ENCODE results near the gene DIS3. TPM values are rescaled to one million over a fixed set of nuclear protein-coding genes. Genes with fewer than 3 reads are reported as not detected.
"Not testable (repeated sequence)": the region's sequence is repeated elsewhere in the genome, so short reads cannot be mapped to it uniquely, and the experiment has no call there.

Gene DIS3
- total RNA-seq, 1 donor from 2014 or later = 12.8 TPM

DNA sequence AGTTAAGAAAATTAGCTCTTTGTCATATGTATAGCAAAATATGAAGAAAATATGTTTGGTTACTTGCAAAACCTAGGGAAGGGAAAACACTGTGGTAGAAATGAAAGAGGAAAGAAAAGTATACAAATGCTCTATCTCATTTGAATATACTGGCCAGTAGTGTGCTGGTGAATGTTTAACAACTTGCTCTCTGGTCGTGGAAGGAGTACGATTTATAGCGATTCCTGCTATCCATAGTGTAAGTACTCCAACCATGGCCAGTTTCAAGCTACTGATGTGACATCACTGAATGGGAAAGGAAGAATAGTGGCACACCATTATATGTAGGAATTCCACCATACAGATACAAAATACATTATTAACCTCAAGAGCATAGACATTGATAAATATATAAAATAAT is 44.7 kb downstream of the DIS3 start:
- no peaks in the 10 kb centered on the region for H3K4me1 ChIP-seq
- no peak overlapping the region for H3K4me3 ChIP-seq
- TF ChIP-seq CTCF (IDR thresholded peaks at IDR 0.05) = no peak
- H3K36me3 ChIP-seq = no peaks in the 10 kb centered on the region
- no peaks in the 10 kb centered on the region for H3K27me3 ChIP-seq
- DNase-seq (ENCODE audit: low spot score in 2 of 2) = no peak
- H3K9me3 ChIP-seq = no peaks in the 10 kb centered on the region
- no peak overlapping the region for H3K27ac ChIP-seq
- intact Hi-C loops (cut with DNase I) = no loop called here

- TF ChIP-seq CTCF (IDR thresholded peaks at IDR 0.05) = no peak
Observed at GRCh38 chr13:72728290-72728605, 53.5 kb downstream of the DIS3 start.

GRCh38 chr13:72727417-72728289 is 54.0 kb downstream of the DIS3 start, which contains the start of the genes BORA and MZT1:
BORA (plus strand) TSS chr13:72727923; CDS start chr13:72728941, 1,018 bp downstream.
MZT1 (minus strand) TSS chr13:72727629; CDS start chr13:72727602, 27 bp downstream.
- peak within 1 kb of the TSS; percentile 17 to 51 for H3K27ac ChIP-seq
- TF ChIP-seq CTCF (IDR thresholded peaks at IDR 0.05) = no peak
- peaks cover 0 to 15% of the 10 kb centered on the region in 2 donors for H3K4me1 ChIP-seq
- intact Hi-C loops (cut with DNase I) = loop anchor here (1.0 to 2.0 kb wide), 2 partner anchors 55 to 331 kb away; partner anchors contain the start of genes KLF5 and PIBF1
- H3K9me3 ChIP-seq = no peaks in the 10 kb centered on the region
- H3K36me3 ChIP-seq = peaks cover 0 to 3% of the 10 kb centered on the region in 2 donors
- H3K27me3 ChIP-seq = no peaks in the 10 kb centered on the region
- peak; percentile 87 to 98 for DNase-seq (ENCODE audit: low spot score in 2 of 2)
- peak within 1 kb of the TSS; percentile 76 to 82 for H3K4me3 ChIP-seq

More at GRCh38 chr13:72728290-72728605, 53.5 kb downstream of the DIS3 start:
- Histone ChIP-seq H3K9me3 (no peaks in the 10 kb centered on the region), H3K4me3 (peak overlapping the region; percentile 76 to 82), H3K4me1 (peaks cover 0 to 15% of the 10 kb centered on the region in 2 donors), H3K27me3 (no peaks in the 10 kb centered on the region), H3K27ac (peak overlapping the region; percentile 17 to 51), H3K36me3 (peaks cover 0 to 3% of the 10 kb centered on the region in 2 donors)
- intact Hi-C loops (cut with DNase I) = no loop called here
- no peak for DNase-seq (ENCODE audit: low spot score in 2 of 2)

DNA sequence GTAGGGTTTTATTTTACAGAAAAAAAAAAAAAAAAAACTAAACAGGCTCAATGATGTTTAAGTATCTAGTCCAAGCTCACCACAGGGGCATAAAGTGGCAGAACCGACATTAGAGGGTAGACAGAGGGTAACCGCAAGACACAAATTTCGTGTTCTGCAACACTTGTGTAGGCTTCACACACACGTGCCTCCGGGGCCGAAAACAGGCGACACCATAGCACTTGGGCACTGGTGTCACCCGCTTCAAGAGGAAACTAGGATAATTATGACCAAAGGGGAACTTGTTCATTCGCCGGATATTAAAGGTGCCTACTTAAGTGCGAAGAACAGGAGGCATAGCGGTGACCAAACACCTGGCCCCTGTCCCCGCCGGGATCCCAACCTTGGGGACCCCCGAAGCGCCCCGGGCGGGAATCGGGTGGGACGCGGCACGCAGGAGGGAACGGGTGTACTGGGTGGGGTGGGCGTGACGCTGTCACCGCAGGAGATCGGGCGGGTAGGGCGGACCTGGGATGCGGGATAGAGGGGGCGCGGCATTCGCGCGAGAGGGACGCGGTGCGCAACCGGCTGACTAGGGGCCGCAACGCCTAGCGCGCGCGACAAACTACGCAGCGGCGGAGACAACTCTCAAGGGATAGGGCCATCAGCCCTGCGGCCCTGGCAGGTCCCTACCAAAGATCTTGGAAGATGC is 54.8 kb downstream of the DIS3 start:
- DNase-seq (ENCODE audit: low spot score in 2 of 2) = peak in 1 of 2 donors; percentile 66
- TF ChIP-seq CTCF (IDR thresholded peaks at IDR 0.05) = no peak
- Histone ChIP-seq H3K27me3 (no peaks in the 10 kb centered on the region), H3K27ac (peak overlapping the region; percentile 12 to 51), H3K4me3 (peak overlapping the region; percentile 76 to 82), H3K9me3 (no peaks in the 10 kb centered on the region), H3K4me1 (peaks cover 0 to 15% of the 10 kb centered on the region in 2 donors), H3K36me3 (peaks cover 0 to 3% of the 10 kb centered on the region in 2 donors)
- intact Hi-C loops (cut with DNase I) = loop anchor here (1.0 to 2.0 kb wide), 2 partner anchors 55 to 332 kb away; partner anchors contain the start of genes KLF5 and PIBF1

DNA sequence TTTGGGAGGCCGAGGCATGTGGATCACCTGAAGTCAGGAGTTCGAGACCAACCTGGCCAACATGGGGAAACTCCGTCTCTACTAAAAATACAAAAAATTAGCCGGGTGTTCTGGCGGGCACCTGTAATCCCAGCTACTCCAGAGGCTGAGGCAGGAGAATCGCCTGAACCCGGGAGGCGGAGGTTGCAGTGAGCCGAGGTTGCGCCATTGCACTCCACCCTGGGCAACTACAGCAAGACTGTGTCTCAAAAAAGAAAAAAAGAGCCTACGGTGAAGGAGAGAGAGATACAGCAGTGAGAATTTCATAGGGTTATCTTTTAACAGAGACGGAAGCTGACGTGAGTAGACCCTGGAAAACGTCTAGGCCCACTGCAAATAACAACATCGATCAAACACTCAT is 55.5 kb downstream of the DIS3 start:
- not testable (repeated sequence) for H3K9me3 ChIP-seq; DNase-seq (ENCODE audit: low spot score in 2 of 2); H3K27me3 ChIP-seq; H3K36me3 ChIP-seq; H3K27ac ChIP-seq
- peak overlapping the region in 1 of 2 donors; percentile 76 for H3K4me3 ChIP-seq
- peaks cover 0 to 15% of the 10 kb centered on the region in 2 donors for H3K4me1 ChIP-seq
- intact Hi-C loops (cut with DNase I) = loop anchor here (2.0 kb wide), 1 partner anchor 333 kb away; the partner anchor contains the start of gene KLF5

Data from ascending aorta (tissue), 2 donors.